SK-N-SH (cell line): Measurements from ENCODE around the gene VEGFA. TPM values are rescaled to one million over a fixed set of nuclear protein-coding genes. Genes with fewer than 3 reads are reported as not detected.

Source experiments
- CTCF ChIA-PET: fragments of 300-600, 350-600 bp; formaldehyde crosslinking; extraction: SDS; loops from one replicate; lab custom pipeline; 2021; lab: Yijun Ruan, JAX
- POLR2A ChIA-PET: fragments of 350-600 bp; sonication (Branson Sonifier 250); formaldehyde crosslinking; extraction: SDS; loops from one replicate; lab custom pipeline; 2020; ENCODE audit warnings: antibody characterized with exemption, inconsistent platforms; lab: Yijun Ruan, JAX
- DNase-seq: peaks from one replicate; pipeline ENCODE4 v3.0.0; 2012
- H2AFZ ChIP-seq: fragments of 200-600 bp; sonication (generic); 2 replicates; pipeline ENCODE4 v1.8.1; 2016; ENCODE audit warnings: antibody characterized with exemption, mild to moderate bottlenecking, low read depth
- H3F3A ChIP-seq: fragments of 200-600 bp; sonication (generic); replicated peaks from 2 replicates; pipeline ENCODE3; 2016; ENCODE audit warnings: antibody characterized with exemption, mild to moderate bottlenecking; ENCODE audit not compliant: insufficient read depth
- H3K27ac ChIP-seq, 2 experiments: fragments of 200-500 bp in 1 of 2; fragments of 200-600 bp in 1 of 2; sonication (Bioruptor generic) in 1 of 2; sonication (generic), shearing (Covaris generic) in 1 of 2; 2 replicates each; pipeline versions ENCODE4 v1.5.1 to v1.6.1; 2014 to 2016; ENCODE audit warnings: low read depth in 2 of 2, inconsistent platforms in 1 of 2, low read length in 1 of 2, mild to moderate bottlenecking in 1 of 2, mixed read lengths in 1 of 2
- H3K27me3 ChIP-seq: fragments of 200-600 bp; sonication (generic), shearing (Covaris generic); 2 replicates; pipeline ENCODE4 v1.6.1; 2016; ENCODE audit warnings: mixed run types; ENCODE audit not compliant: insufficient read depth
- H3K36me3 ChIP-seq, 2 experiments: fragments of 200-500 bp in 1 of 2; fragments of 200-600 bp in 1 of 2; sonication (Bioruptor generic) in 1 of 2; sonication (generic) in 1 of 2; replicated peaks in 1 of 2; 2 replicates each; pipeline versions ENCODE3 to v1.5.1; 2014 to 2016; ENCODE audit warnings: low read length in 1 of 2, mild to moderate bottlenecking in 1 of 2; ENCODE audit not compliant: insufficient read depth in 2 of 2, control insufficient read depth in 1 of 2
- H3K4me1 ChIP-seq, 2 experiments: fragments of 200-500 bp in 1 of 2; fragments of 200-600 bp in 1 of 2; sonication (Bioruptor generic) in 1 of 2; sonication (generic), shearing (Covaris generic) in 1 of 2; 2 replicates each; pipeline versions ENCODE4 v1.5.1 to v1.6.1; 2014 to 2016; ENCODE audit warnings: low read depth in 1 of 2, low read length in 1 of 2, mixed run types in 1 of 2; ENCODE audit not compliant: insufficient read depth in 2 of 2, control insufficient read depth in 1 of 2
- H3K4me2 ChIP-seq: fragments of 200-600 bp; sonication (generic), shearing (Covaris generic); 2 replicates; pipeline ENCODE4 v1.6.1; 2017; ENCODE audit warnings: mixed run types
- H3K4me3 ChIP-seq, 2 experiments: fragments of 200-500 bp in 1 of 2; fragments of 200-600 bp in 1 of 2; sonication (Bioruptor generic) in 1 of 2; sonication (generic), shearing (Covaris generic) in 1 of 2; 2 replicates each; pipeline versions ENCODE4 v1.5.1 to v1.8.1; 2014 to 2016; ENCODE audit warnings: low read depth in 2 of 2, inconsistent platforms in 1 of 2, low read length in 1 of 2, mild to moderate bottlenecking in 1 of 2, mixed read lengths in 1 of 2, moderate library complexity in 1 of 2
- H3K79me2 ChIP-seq: fragments of 200-600 bp; sonication (generic); 2 replicates; pipeline ENCODE4 v1.8.1; 2017; ENCODE audit warnings: mild to moderate bottlenecking; ENCODE audit not compliant: insufficient read depth
- H3K9ac ChIP-seq: fragments of 200-600 bp; sonication (generic); 2 replicates; pipeline ENCODE4 v1.6.1; 2017; ENCODE audit warnings: mixed run types
- H3K9me2 ChIP-seq: fragments of 200-600 bp; sonication (generic); 2 replicates; pipeline ENCODE4 v1.6.1; 2017; ENCODE audit warnings: mixed run types
- H3K9me3 ChIP-seq: fragments of 200-600 bp; sonication (generic); 2 replicates; pipeline ENCODE4 v1.6.1; 2017; ENCODE audit warnings: mixed run types, mild to moderate bottlenecking, moderate library complexity
- H4K20me1 ChIP-seq: fragments of 200-600 bp; sonication (generic); 2 replicates; pipeline ENCODE4 v1.6.1; 2017; ENCODE audit warnings: mild to moderate bottlenecking, mixed run types; ENCODE audit not compliant: insufficient read depth
- CHD2 ChIP-seq: fragments of 150-350 bp; IDR thresholded peaks from 2 replicates; pipeline ENCODE4 v1.6.1; 2018; ENCODE audit warnings: low read length; ENCODE audit not compliant: partially characterized antibody
- ELF1 ChIP-seq: IDR thresholded peaks from 2 replicates; pipeline ENCODE4 v1.4.0; 2012
- FOSL2 ChIP-seq: IDR thresholded peaks from 2 replicates; pipeline ENCODE4 v1.4.0; 2012; ENCODE audit warnings: low read depth, mild to moderate bottlenecking, moderate library complexity, borderline replicate concordance
- GATA2 ChIP-seq: sonication (generic); formaldehyde crosslinking; IDR thresholded peaks from 2 replicates; pipeline ENCODE4 v1.5.0; 2020; ENCODE audit warnings: mild to moderate bottlenecking, missing genetic modification reagents
- RAD21 ChIP-seq: IDR thresholded peaks from 2 replicates; pipeline ENCODE4 v1.6.1; 2012; ENCODE audit warnings: mild to moderate bottlenecking, low read length
- RFX5 ChIP-seq: IDR thresholded peaks from 2 replicates; pipeline ENCODE4 v1.6.1; 2012; ENCODE audit warnings: mild to moderate bottlenecking, improper control_type of control experiment, low read length
- TCF12 ChIP-seq: IDR thresholded peaks from 2 replicates; pipeline ENCODE4 v1.4.0; 2012
- TEAD4 ChIP-seq: IDR thresholded peaks from 2 replicates; pipeline ENCODE4 v1.4.0; 2012; ENCODE audit warnings: mild to moderate bottlenecking, borderline replicate concordance; ENCODE audit not compliant: insufficient read depth
- YY1 ChIP-seq: IDR thresholded peaks from 2 replicates; pipeline ENCODE4 v1.4.0; 2012; ENCODE audit warnings: low read depth, mild to moderate bottlenecking
- WGBS: methylation state at CpG from one replicate; pipeline ENCODE4 v1.1.6; 2017; ENCODE audit warnings: low lambda C conversion rate; 5-methylcytosine and 5-hydroxymethylcytosine counted together
- polyA plus RNA-seq, 3 experiments: library from polyadenylated mRNA; depleted of rRNA; stranded (reverse); fragments of >200 nt; gene quantifications; 2 replicates each; pipeline ENCODE4 v1.2.3, GENCODE V29; 2012
- TF ChIP-seq, protein P1 (sequence below): IDR thresholded peaks from 2 replicates; pipeline ENCODE4 v1.6.1; 2012; ENCODE audit warnings: mild to moderate bottlenecking, low read depth, low read length, moderate library complexity
- TF ChIP-seq, protein P2 (sequence below): IDR thresholded peaks from 2 replicates; pipeline ENCODE4; 2012
- TF ChIP-seq, protein P3 (sequence below): IDR thresholded peaks from 2 replicates; pipeline ENCODE4 v1.4.0; 2012; ENCODE audit warnings: low read depth, borderline replicate concordance

The VEGFA gene
- polyA plus RNA-seq, 1 of the 3 experiments (the other 2 are of a cell fraction): 81.0 TPM

DNA sequence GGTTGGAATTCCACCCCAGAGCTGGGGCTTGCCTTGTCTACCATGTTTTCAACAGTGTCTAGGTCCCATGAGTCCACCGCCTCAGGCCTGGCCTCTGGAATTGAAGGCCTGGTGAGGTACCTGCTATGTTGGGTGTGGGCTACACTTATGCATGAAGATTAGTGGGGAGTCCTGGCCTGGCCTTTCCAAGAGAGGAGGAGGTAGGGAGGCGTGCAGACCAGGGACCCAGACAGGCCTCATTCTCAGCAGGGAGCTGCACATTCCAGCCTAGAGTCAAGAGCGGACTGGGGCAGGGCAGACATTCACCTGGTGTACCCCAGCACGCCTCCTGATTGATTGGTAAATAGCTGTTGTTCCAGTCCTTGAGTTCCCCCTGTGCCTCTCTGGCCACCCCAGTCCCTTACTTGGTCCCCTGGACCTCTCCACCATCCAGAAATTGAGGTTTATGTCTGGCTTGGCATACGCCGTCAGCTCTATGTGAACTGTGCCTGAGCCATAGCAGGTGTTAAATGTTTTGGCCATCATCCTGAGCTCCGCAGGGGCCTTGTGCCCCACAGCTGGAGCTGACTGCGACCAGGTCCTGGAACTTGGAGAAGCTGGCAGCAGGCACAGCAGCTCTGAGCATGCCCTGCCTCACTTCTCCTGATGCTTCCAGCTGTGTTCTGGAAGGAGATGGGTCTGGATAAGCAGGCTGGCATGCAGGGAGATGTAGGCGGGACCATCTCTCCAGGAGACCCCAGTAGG lies 8.2 kb upstream of the VEGFA start:
- Histone ChIP-seq H3K27me3 (peaks cover 11% of the 10 kb centered on the region; the same call in 1 of the 2 replicates), H3F3A (no peaks in the 10 kb centered on the region), H3K79me2 (no peaks in the 10 kb centered on the region), H3K9me2 (no peaks in the 10 kb centered on the region), H3K9ac (no peak overlapping the region), H3K9me3 (no peaks in the 10 kb centered on the region), H4K20me1 (no peaks in the 10 kb centered on the region), H3K36me3 (no peaks in the 10 kb centered on the region), H3K4me1 (peaks cover 0 to 22% of the 10 kb centered on the region in 2 experiments; a peak in 1 of 4 replicates), H3K4me3 (no peak overlapping the region), H2AFZ (no peak overlapping the region), H3K27ac (no peak overlapping the region), H3K4me2 (no peak overlapping the region)
- 81% methylated on average over 3 of the region's 9 CpGs for WGBS
- ChIA-PET CTCF (interaction anchor here (0.6 to 5.4 kb wide), 12 partner anchors 8 to 317 kb away, joined by 3 to 30 read pairs (median 5); partner anchors contain the start of gene VEGFA), POLR2A (interaction anchor here (1.8 kb wide), 1 partner anchor 8 kb away, joined by 7 read pairs; the partner anchor contains the start of gene VEGFA)
- DNase-seq: no peak
- no peak for TF ChIP-seq TCF12

DNA sequence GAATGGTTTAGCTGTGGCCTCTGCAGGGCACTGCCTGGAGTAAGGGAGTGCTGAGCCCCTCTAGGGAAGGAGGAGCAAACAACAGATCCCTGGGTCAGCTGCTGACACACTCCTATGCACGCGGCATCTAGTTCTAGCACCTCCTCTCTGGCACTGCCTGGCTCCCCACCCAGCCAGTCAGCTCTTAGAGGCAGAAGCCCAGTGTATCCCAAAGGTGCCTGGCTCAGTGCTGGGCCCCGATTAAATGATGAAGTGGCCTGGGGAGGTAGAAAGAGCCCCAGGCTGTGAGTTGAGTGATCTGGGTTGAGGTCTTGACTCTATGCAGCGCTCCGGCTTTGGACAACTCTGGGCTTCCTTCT lies 7.6 kb upstream of the VEGFA start:
- H3K27ac ChIP-seq: no peak overlapping the region
- no peak overlapping the region for H3K9ac ChIP-seq

DNA sequence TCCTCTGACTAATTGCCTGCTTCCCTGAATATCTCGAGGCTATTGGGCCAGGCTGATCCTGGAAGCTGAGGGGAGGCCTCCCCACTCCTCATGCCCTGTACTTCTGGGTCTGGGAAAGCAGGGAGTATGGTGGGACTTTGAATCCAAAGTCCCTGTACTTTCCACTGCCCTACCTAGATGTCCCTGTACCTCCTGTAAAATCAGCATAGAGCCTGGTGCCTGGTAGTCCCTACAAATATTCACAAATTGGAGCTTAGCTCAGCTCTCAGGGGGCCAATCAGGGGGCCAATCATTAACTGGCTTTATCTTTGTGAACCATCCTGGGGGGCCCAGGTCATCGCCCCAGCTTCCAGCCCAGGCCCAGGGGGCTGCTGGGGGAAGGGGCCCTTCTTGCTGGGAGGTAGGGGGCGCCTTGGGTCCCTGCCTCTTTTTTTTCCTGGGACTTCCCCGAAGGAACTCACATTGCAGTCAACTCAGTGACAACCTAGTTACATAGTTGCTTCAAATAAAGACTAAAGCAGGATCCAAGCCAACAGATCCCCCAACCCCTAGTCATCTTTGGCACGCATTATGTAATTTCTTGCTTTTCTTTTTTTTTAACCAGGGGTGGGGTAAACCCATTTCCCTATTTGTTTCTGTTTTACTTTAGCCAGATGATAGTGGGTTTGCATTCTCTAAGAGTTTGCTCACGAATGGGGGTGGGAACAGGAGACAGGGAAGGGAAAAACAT lies 6.9 kb upstream of the VEGFA start:
- H3K9ac ChIP-seq: no peak overlapping the region
- H2AFZ ChIP-seq: no peak overlapping the region
- H3K9me3 ChIP-seq: no peaks in the 10 kb centered on the region
- peaks cover 11% of the 10 kb centered on the region; the same call in 1 of the 2 replicates for H3K27me3 ChIP-seq
- no peaks in the 10 kb centered on the region for H4K20me1 ChIP-seq
- no peaks in the 10 kb centered on the region for H3K36me3 ChIP-seq
- no peak overlapping the region for H3K27ac ChIP-seq
- H3K4me2 ChIP-seq: no peak overlapping the region
- ChIA-PET CTCF (interaction anchor here (1.0 to 2.1 kb wide), 9 partner anchors 11 to 316 kb away, joined by 3 to 9 read pairs (median 5); no protein-coding TSS in a partner anchor), POLR2A (no interaction called here)
- no peak for TF ChIP-seq RAD21
- TF ChIP-seq GATA2: no peak
- no peak for TF ChIP-seq ELF1
- TF ChIP-seq YY1: no peak
- TF ChIP-seq, protein P1, sequence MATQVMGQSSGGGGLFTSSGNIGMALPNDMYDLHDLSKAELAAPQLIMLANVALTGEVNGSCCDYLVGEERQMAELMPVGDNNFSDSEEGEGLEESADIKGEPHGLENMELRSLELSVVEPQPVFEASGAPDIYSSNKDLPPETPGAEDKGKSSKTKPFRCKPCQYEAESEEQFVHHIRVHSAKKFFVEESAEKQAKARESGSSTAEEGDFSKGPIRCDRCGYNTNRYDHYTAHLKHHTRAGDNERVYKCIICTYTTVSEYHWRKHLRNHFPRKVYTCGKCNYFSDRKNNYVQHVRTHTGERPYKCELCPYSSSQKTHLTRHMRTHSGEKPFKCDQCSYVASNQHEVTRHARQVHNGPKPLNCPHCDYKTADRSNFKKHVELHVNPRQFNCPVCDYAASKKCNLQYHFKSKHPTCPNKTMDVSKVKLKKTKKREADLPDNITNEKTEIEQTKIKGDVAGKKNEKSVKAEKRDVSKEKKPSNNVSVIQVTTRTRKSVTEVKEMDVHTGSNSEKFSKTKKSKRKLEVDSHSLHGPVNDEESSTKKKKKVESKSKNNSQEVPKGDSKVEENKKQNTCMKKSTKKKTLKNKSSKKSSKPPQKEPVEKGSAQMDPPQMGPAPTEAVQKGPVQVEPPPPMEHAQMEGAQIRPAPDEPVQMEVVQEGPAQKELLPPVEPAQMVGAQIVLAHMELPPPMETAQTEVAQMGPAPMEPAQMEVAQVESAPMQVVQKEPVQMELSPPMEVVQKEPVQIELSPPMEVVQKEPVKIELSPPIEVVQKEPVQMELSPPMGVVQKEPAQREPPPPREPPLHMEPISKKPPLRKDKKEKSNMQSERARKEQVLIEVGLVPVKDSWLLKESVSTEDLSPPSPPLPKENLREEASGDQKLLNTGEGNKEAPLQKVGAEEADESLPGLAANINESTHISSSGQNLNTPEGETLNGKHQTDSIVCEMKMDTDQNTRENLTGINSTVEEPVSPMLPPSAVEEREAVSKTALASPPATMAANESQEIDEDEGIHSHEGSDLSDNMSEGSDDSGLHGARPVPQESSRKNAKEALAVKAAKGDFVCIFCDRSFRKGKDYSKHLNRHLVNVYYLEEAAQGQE: no peak
- TF ChIP-seq, protein P2, sequence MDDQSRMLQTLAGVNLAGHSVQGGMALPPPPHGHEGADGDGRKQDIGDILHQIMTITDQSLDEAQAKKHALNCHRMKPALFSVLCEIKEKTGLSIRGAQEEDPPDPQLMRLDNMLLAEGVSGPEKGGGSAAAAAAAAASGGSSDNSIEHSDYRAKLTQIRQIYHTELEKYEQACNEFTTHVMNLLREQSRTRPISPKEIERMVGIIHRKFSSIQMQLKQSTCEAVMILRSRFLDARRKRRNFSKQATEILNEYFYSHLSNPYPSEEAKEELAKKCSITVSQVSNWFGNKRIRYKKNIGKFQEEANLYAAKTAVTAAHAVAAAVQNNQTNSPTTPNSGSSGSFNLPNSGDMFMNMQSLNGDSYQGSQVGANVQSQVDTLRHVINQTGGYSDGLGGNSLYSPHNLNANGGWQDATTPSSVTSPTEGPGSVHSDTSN: no peak
- TF ChIP-seq RFX5: no peak
- no peak for TF ChIP-seq TEAD4
- no peak for TF ChIP-seq FOSL2
- no peaks in the 10 kb centered on the region for H3K79me2 ChIP-seq
- H3K4me3 ChIP-seq: no peak overlapping the region
- H3K9me2 ChIP-seq: no peaks in the 10 kb centered on the region
- DNase-seq: no peak
- H3F3A ChIP-seq: no peaks in the 10 kb centered on the region
- peaks cover 0 to 33% of the 10 kb centered on the region in 2 experiments; a peak in 1 of 4 replicates for H3K4me1 ChIP-seq
- 55% methylated on average over 5 of the region's 6 CpGs for whole genome bisulfite sequencing

More for the DNA sequence above, 7.6 kb upstream of the VEGFA start:
- H2AFZ ChIP-seq: no peak overlapping the region
- H3K9me2 ChIP-seq: no peaks in the 10 kb centered on the region
- H3K9me3 ChIP-seq: no peaks in the 10 kb centered on the region
- no peak overlapping the region for H3K4me3 ChIP-seq
- TF ChIP-seq FOSL2: no peak
- no peak for TF ChIP-seq CHD2
- TF ChIP-seq, protein P3, sequence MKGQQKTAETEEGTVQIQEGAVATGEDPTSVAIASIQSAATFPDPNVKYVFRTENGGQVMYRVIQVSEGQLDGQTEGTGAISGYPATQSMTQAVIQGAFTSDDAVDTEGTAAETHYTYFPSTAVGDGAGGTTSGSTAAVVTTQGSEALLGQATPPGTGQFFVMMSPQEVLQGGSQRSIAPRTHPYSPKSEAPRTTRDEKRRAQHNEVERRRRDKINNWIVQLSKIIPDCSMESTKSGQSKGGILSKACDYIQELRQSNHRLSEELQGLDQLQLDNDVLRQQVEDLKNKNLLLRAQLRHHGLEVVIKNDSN: no peak
- no peak for TF ChIP-seq RAD21
- TF ChIP-seq TEAD4: no peak
- CTCF ChIA-PET: interaction anchor here (0.6 to 5.4 kb wide), 12 partner anchors 7 to 317 kb away, joined by 3 to 30 read pairs (median 5); partner anchors contain the start of gene VEGFA
- peaks cover 11% of the 10 kb centered on the region; the same call in 1 of the 2 replicates for H3K27me3 ChIP-seq
- no peak overlapping the region for H3K4me2 ChIP-seq
- POLR2A ChIA-PET: interaction anchor here (1.8 kb wide), 1 partner anchor 8 kb away, joined by 7 read pairs; the partner anchor contains the start of gene VEGFA
- no peaks in the 10 kb centered on the region for H3K79me2 ChIP-seq
- H3K4me1 ChIP-seq: peaks cover 0 to 25% of the 10 kb centered on the region in 2 experiments; a peak in 1 of 4 replicates
- no peaks in the 10 kb centered on the region for H3K36me3 ChIP-seq
- H3F3A ChIP-seq: no peaks in the 10 kb centered on the region
- no peak for DNase-seq
- WGBS: 73% methylated on average over 5 of the region's 5 CpGs
- no peaks in the 10 kb centered on the region for H4K20me1 ChIP-seq
